ENCODE data around the gene IST1. TPM values are rescaled to one million over a fixed set of nuclear protein-coding genes. Genes with fewer than 3 reads are reported as not detected.

The IST1 gene
- total and polyA plus RNA-seq, 10 of the 15 experiments (the other 5 are each of a cell fraction or from before 2014, with no cell fraction given) = 97.3 to 293 (median 138) TPM

- TF ChIP-seq SMAD1 (IDR thresholded peaks at IDR 0.05; ENCODE audit: low read depth, partially characterized antibody) (peak; percentile 3), ZZZ3 (IDR thresholded peaks at IDR 0.05; ENCODE audit: control insufficient read depth, insufficient read length, low read depth) (no peak), ZNF687 (IDR thresholded peaks at IDR 0.05) (no peak), SIX5 (IDR thresholded peaks at IDR 0.05; ENCODE audit: low read depth, low read length, severe bottlenecking) (no peak), ATF2 (IDR thresholded peaks at IDR 0.05; ENCODE audit: low read length) (no peak), CHD4 (IDR thresholded peaks at IDR 0.05) (no peak), NRF1 (conservative IDR thresholded peaks at IDR 0.05; ENCODE audit: low read depth, low read length) (no peak), KLF5 (IDR thresholded peaks at IDR 0.05; ENCODE audit: partially characterized antibody) (no peak), NR2F1 (conservative IDR thresholded peaks at IDR 0.05) (no peak), TCF3 (IDR thresholded peaks at IDR 0.05; ENCODE audit: borderline replicate concordance, insufficient read depth, low read depth, low read length) (no peak), POLR2AphosphoS2 (IDR thresholded peaks at IDR 0.05; ENCODE audit: low read depth, low read length) (no peak), EGR1 (IDR thresholded peaks at IDR 0.05; ENCODE audit: borderline replicate concordance in 1 of 2, low read depth in 2 of 2, low read length in 2 of 2) (no peak)
- TF ChIP-seq, protein P1, sequence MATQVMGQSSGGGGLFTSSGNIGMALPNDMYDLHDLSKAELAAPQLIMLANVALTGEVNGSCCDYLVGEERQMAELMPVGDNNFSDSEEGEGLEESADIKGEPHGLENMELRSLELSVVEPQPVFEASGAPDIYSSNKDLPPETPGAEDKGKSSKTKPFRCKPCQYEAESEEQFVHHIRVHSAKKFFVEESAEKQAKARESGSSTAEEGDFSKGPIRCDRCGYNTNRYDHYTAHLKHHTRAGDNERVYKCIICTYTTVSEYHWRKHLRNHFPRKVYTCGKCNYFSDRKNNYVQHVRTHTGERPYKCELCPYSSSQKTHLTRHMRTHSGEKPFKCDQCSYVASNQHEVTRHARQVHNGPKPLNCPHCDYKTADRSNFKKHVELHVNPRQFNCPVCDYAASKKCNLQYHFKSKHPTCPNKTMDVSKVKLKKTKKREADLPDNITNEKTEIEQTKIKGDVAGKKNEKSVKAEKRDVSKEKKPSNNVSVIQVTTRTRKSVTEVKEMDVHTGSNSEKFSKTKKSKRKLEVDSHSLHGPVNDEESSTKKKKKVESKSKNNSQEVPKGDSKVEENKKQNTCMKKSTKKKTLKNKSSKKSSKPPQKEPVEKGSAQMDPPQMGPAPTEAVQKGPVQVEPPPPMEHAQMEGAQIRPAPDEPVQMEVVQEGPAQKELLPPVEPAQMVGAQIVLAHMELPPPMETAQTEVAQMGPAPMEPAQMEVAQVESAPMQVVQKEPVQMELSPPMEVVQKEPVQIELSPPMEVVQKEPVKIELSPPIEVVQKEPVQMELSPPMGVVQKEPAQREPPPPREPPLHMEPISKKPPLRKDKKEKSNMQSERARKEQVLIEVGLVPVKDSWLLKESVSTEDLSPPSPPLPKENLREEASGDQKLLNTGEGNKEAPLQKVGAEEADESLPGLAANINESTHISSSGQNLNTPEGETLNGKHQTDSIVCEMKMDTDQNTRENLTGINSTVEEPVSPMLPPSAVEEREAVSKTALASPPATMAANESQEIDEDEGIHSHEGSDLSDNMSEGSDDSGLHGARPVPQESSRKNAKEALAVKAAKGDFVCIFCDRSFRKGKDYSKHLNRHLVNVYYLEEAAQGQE (IDR thresholded peaks at IDR 0.05; ENCODE audit: low read depth, low read length) = 0 out of 2 replicates have a peak, but pooled peaks have one; percentile 6
- TF ChIP-seq, protein P2, sequence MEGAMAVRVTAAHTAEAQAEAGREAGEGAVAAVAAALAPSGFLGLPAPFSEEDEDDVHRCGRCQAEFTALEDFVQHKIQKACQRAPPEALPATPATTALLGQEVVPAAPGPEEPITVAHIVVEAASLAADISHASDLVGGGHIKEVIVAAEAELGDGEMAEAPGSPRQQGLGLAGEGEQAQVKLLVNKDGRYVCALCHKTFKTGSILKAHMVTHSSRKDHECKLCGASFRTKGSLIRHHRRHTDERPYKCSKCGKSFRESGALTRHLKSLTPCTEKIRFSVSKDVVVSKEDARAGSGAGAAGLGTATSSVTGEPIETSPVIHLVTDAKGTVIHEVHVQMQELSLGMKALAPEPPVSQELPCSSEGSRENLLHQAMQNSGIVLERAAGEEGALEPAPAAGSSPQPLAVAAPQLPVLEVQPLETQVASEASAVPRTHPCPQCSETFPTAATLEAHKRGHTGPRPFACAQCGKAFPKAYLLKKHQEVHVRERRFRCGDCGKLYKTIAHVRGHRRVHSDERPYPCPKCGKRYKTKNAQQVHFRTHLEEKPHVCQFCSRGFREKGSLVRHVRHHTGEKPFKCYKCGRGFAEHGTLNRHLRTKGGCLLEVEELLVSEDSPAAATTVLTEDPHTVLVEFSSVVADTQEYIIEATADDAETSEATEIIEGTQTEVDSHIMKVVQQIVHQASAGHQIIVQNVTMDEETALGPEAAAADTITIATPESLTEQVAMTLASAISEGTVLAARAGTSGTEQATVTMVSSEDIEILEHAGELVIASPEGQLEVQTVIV (IDR thresholded peaks at IDR 0.05; ENCODE audit: borderline replicate concordance, partially characterized antibody) = no peak
These were observed 491 bp downstream of the IST1 start (continued) for GRCh38 chr16:71895679-71896365.

Measured in GM12878 (cell line).